Activated CD8-positive, alpha-beta T cell treated with anti-CD3 and anti-CD28 coated beads for 36 hours (primary cell): ENCODE measurements around the gene WFDC5. TPM values are rescaled to one million over a fixed set of nuclear protein-coding genes. Genes with fewer than 3 reads are reported as not detected.
A peak's percentile ranks its signal among the peaks of the same experiment; 100 is the strongest.

ENCODE experiments used
- ATAC-seq: fragments of 200-7000 bp; cut with Tn5 transposase; one replicate; pipeline ENCODE4 v1.10.0; 2021; ENCODE audit warnings: mild to moderate bottlenecking, moderate library complexity
- CTCF ChIA-PET: fragments of 350-600 bp; sonication (Branson Sonifier 250); formaldehyde crosslinking; loops from one replicate; lab custom pipeline; 2021; ENCODE audit warnings: antibody characterized with exemption; lab: Charles Lee
- POLR2A ChIA-PET: fragments of 350-600 bp; sonication (Branson Sonifier 250); formaldehyde crosslinking; loops from one replicate; lab custom pipeline; 2021; ENCODE audit warnings: antibody characterized with exemption; lab: Charles Lee
- DNase-seq: peaks from one replicate; pipeline ENCODE4 v3.0.0-alpha.2; 2020
- H3K27ac Mint-ChIP-seq: one replicate; pipeline ENCODE4 v1.8.0; 2021; ENCODE audit warnings: mild to moderate bottlenecking, mixed read lengths
- H3K27me3 Mint-ChIP-seq: one replicate; pipeline ENCODE4 v1.8.0; 2021; ENCODE audit warnings: mixed read lengths
- H3K36me3 Mint-ChIP-seq: one replicate; pipeline ENCODE4 v1.8.0; 2021; ENCODE audit warnings: low read depth, mixed read lengths
- H3K4me1 Mint-ChIP-seq: one replicate; pipeline ENCODE4 v1.8.0; 2021; ENCODE audit warnings: low read depth, mixed read lengths
- H3K4me3 Mint-ChIP-seq: one replicate; pipeline ENCODE4 v1.8.0; 2021; ENCODE audit warnings: mild to moderate bottlenecking, moderate library complexity, mixed read lengths
- H3K9me3 Mint-ChIP-seq: one replicate; pipeline ENCODE4 v1.8.0; 2021; ENCODE audit warnings: mixed read lengths
- CTCF ChIP-seq: fragments of 200-600 bp; IDR thresholded peaks from one replicate; pipeline ENCODE4 v1.8.0; 2022; ENCODE audit warnings: antibody characterized with exemption, mild to moderate bottlenecking
- intact Hi-C: fragments of 100-400 bp; cut with micrococcal nuclease; formaldehyde crosslinking; loops from one replicate; pipeline ENCODE4 v1.10.0; 2022
- total RNA-seq, 2 experiments: library from RNA; stranded (reverse); gene quantifications; one replicate each; pipeline ENCODE4 v1.2.3, GENCODE V29; 2021

Gene WFDC5
- total RNA-seq, 2 experiments from 2014 or later: not detected

GRCh38 chr20:45115829-45116228, 855 bp upstream of the WFDC5 start:
- peaks cover 9% of the 10 kb centered on the region for H3K27me3 Mint-ChIP-seq
- TF ChIP-seq CTCF: no peak
- POLR2A ChIA-PET: interaction anchor here (0.6 to 0.9 kb wide), 2 partner anchors 11 to 63 kb away, joined by 3 read pairs; no protein-coding TSS in a partner anchor
- ATAC-seq (no peak), DNase-seq (no peak)
- no peaks in the 10 kb centered on the region for H3K36me3 Mint-ChIP-seq
- no peak overlapping the region for H3K27ac Mint-ChIP-seq
- no peak overlapping the region for H3K4me3 Mint-ChIP-seq
- CTCF ChIA-PET: interaction anchor here (0.9 to 1.5 kb wide), 4 partner anchors 20 to 178 kb away, joined by 3 to 7 read pairs (median 6); no protein-coding TSS in a partner anchor
- peaks cover 17% of the 10 kb centered on the region for H3K4me1 Mint-ChIP-seq
- H3K9me3 Mint-ChIP-seq: no peaks in the 10 kb centered on the region
- intact Hi-C loops: no loop called here

- TF ChIP-seq CTCF: no peak
- no peak overlapping the region for H3K4me3 Mint-ChIP-seq
Observed at GRCh38 chr20:45115386-45115774, 406 bp upstream of the WFDC5 start.

GRCh38 chr20:45113865-45114264, 1.1 kb downstream of the WFDC5 start:
- no peak for ATAC-seq
- Mint-ChIP-seq H3K27ac (no peak overlapping the region), H3K36me3 (no peaks in the 10 kb centered on the region), H3K9me3 (no peaks in the 10 kb centered on the region), H3K4me3 (no peak overlapping the region), H3K27me3 (peaks cover 3% of the 10 kb centered on the region), H3K4me1 (peaks cover 17% of the 10 kb centered on the region)
- DNase-seq: no peak
- intact Hi-C loops: no loop called here
- no peak for TF ChIP-seq CTCF
- ChIA-PET POLR2A (no interaction called here), CTCF (interaction anchor here (1.1 to 10.4 kb wide), 7 partner anchors 13 to 180 kb away, joined by 3 to 117 read pairs (median 22); partner anchors contain the start of gene KCNS1)

More at GRCh38 chr20:45115386-45115774, 406 bp upstream of the WFDC5 start:
- intact Hi-C loops: no loop called here
- H3K27me3 Mint-ChIP-seq: peaks cover 9% of the 10 kb centered on the region
- POLR2A ChIA-PET: interaction anchor here (0.6 to 0.9 kb wide), 2 partner anchors 11 to 62 kb away, joined by 3 read pairs; no protein-coding TSS in a partner anchor
- CTCF ChIA-PET: interaction anchor here (0.9 to 1.5 kb wide), 4 partner anchors 20 to 179 kb away, joined by 3 to 7 read pairs (median 6); no protein-coding TSS in a partner anchor
- no peaks in the 10 kb centered on the region for H3K9me3 Mint-ChIP-seq
- no peaks in the 10 kb centered on the region for H3K36me3 Mint-ChIP-seq
- peaks cover 17% of the 10 kb centered on the region for H3K4me1 Mint-ChIP-seq
- ATAC-seq (no peak), DNase-seq (no peak)
- no peak overlapping the region for H3K27ac Mint-ChIP-seq

GRCh38 chr20:45112754-45113153, 2.2 kb downstream of the WFDC5 start:
- Mint-ChIP-seq H3K4me3 (no peak overlapping the region), H3K36me3 (no peaks in the 10 kb centered on the region), H3K27me3 (peaks cover 3% of the 10 kb centered on the region), H3K27ac (no peak overlapping the region), H3K4me1 (peaks cover 17% of the 10 kb centered on the region), H3K9me3 (no peaks in the 10 kb centered on the region)
- ChIA-PET CTCF (interaction anchor here (0.8 to 10.4 kb wide), 18 partner anchors 9 to 327 kb away, joined by 3 to 117 read pairs (median 8); partner anchors contain the start of gene KCNS1), POLR2A (no interaction called here)
- DNase-seq (no peak), ATAC-seq (no peak)
- intact Hi-C loops: no loop called here
- TF ChIP-seq CTCF: no peak

- Mint-ChIP-seq H3K27me3 (no peaks in the 10 kb centered on the region), H3K4me3 (no peak overlapping the region), H3K27ac (no peak overlapping the region), H3K4me1 (peaks cover 17% of the 10 kb centered on the region), H3K36me3 (no peaks in the 10 kb centered on the region), H3K9me3 (no peaks in the 10 kb centered on the region)
- TF ChIP-seq CTCF: peak; percentile 76
- CTCF ChIA-PET: interaction anchor here (0.7 to 10.4 kb wide), 31 partner anchors 8 to 326 kb away, joined by 3 to 117 read pairs (median 4); partner anchors contain the start of genes KCNS1 and TOMM34
- DNase-seq (peak; percentile 53), ATAC-seq (peak; percentile 43)
- intact Hi-C loops: no loop called here
- POLR2A ChIA-PET: no interaction called here
Observed at GRCh38 chr20:45111799-45112471, 3.0 kb downstream of the WFDC5 start.
